Testis (tissue), 3 donors: Measurements from ENCODE around the gene FAM3C. TPM values are rescaled to one million over a fixed set of nuclear protein-coding genes. Genes with fewer than 3 reads are reported as not detected.

Source experiments
- DNase-seq: peaks from one replicate; pipeline ENCODE4 v3.0.0-alpha.2; 2019
- H3K27ac ChIP-seq, 2 donors: fragments of 200-600 bp; sonication (generic); one replicate each; pipeline ENCODE4 v1.5.1; 2019
- H3K27me3 ChIP-seq: fragments of 200-600 bp; sonication (generic); one replicate; pipeline ENCODE4 v1.5.1; 2019
- H3K36me3 ChIP-seq: fragments of 200-600 bp; sonication (generic); one replicate; pipeline ENCODE4 v1.5.1; 2017; ENCODE audit warnings: low read depth; ENCODE audit errors: missing control alignments
- H3K4me1 ChIP-seq: fragments of 200-600 bp; sonication (generic); one replicate; pipeline ENCODE4 v1.5.1; 2019
- H3K4me3 ChIP-seq, 2 donors: fragments of 200-600 bp; sonication (generic); one replicate each; pipeline ENCODE4 v1.5.1; 2017 to 2019
- H3K9me3 ChIP-seq: fragments of 200-600 bp; sonication (generic); one replicate; pipeline ENCODE4 v1.5.1; 2017
- POLR2A ChIP-seq: fragments of 450-650 bp; IDR thresholded peaks from one replicate; pipeline ENCODE4 v1.6.1; 2017; ENCODE audit warnings: antibody characterized with exemption, mild to moderate bottlenecking, moderate library complexity
- WGBS, 2 donors: methylation state at CpG; one replicate each; pipeline ENCODE4 v1.1.5; 2018; 5-methylcytosine and 5-hydroxymethylcytosine counted together
- intact Hi-C: fragments of 100-400 bp; cut with DNase I; formaldehyde crosslinking; loops from one replicate; pipeline ENCODE4 v1.15.1; 2023; ENCODE audit warnings: low total_unique reads
- polyA plus RNA-seq: library from polyadenylated mRNA; stranded (reverse); fragments of 350-450 nt; fragmentation: Illumina TruSeq; extraction: RNeasy Lipid Tissue Mini Kit (QIAGEN cat#74804); gene quantifications from one replicate; pipeline ENCODE4 v1.2.3, GENCODE V29; 2014; ENCODE audit warnings: low read depth, low replicate concordance; ENCODE audit not compliant: insufficient read depth
- total RNA-seq, 2 donors: library from RNA; depleted of rRNA; stranded (reverse); fragments of >200 nt; gene quantifications; one replicate each; pipeline ENCODE4 v1.2.3, GENCODE V29; 2016
- TF ChIP-seq, protein P1 (sequence below), 3 experiments: fragments of 450-650 bp in 2 of 3; fragments of 200-600 bp in 1 of 3; sonication (generic) in 1 of 3; IDR thresholded peaks; one replicate each; pipeline ENCODE4 v1.5.1; 2016 to 2019; ENCODE audit warnings: antibody characterized with exemption in 3 of 3, mild to moderate bottlenecking in 2 of 3, moderate library complexity in 1 of 3

Gene FAM3C
- total and polyA plus RNA-seq, 3 donors from 2014 or later: 31.8 to 50.7 (median 35.9) TPM

GRCh38 chr7:121414436-121414835 is 18.3 kb upstream of the FAM3C start:
- H3K36me3 ChIP-seq: no peaks in the 10 kb centered on the region
- H3K9me3 ChIP-seq: no peaks in the 10 kb centered on the region
- 88 to 100% methylated on average over 1 of the region's 1 CpG for WGBS, 2 donors
- intact Hi-C loops: no loop called here
- no peaks in the 10 kb centered on the region for H3K27me3 ChIP-seq
- TF ChIP-seq POLR2A: no peak
- TF ChIP-seq, protein P1, sequence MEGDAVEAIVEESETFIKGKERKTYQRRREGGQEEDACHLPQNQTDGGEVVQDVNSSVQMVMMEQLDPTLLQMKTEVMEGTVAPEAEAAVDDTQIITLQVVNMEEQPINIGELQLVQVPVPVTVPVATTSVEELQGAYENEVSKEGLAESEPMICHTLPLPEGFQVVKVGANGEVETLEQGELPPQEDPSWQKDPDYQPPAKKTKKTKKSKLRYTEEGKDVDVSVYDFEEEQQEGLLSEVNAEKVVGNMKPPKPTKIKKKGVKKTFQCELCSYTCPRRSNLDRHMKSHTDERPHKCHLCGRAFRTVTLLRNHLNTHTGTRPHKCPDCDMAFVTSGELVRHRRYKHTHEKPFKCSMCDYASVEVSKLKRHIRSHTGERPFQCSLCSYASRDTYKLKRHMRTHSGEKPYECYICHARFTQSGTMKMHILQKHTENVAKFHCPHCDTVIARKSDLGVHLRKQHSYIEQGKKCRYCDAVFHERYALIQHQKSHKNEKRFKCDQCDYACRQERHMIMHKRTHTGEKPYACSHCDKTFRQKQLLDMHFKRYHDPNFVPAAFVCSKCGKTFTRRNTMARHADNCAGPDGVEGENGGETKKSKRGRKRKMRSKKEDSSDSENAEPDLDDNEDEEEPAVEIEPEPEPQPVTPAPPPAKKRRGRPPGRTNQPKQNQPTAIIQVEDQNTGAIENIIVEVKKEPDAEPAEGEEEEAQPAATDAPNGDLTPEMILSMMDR (IDR thresholded peaks at IDR 0.05): no peak
- DNase-seq: no peak
- H3K27ac ChIP-seq: no peak overlapping the region
- H3K4me3 ChIP-seq: no peak overlapping the region
- H3K4me1 ChIP-seq: no peaks in the 10 kb centered on the region

DNA sequence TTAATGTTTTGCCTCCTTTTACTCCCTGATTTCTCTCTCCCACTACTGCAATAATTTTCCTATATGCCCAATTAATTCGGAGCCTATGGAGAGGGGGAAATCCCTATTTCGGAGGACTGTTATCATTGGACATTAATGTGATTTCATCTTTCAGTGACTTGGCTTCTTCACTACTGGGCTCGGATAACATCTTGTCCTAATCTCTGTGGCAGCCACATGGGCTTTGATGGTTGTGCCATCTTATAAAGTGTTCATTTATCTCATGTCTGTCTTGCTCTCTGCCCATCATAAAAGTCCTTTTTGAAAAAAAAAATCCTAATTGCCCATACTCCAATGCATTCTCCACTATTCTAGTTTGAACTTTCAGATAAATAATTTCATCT is 15.5 kb upstream of the FAM3C start:
- WGBS, 2 donors: 86 to 92% methylated on average over 3 of the region's 3 CpGs
- no peak overlapping the region for H3K4me3 ChIP-seq
- H3K36me3 ChIP-seq: no peaks in the 10 kb centered on the region
- no peak for TF ChIP-seq POLR2A
- TF ChIP-seq, protein P1 (IDR thresholded peaks at IDR 0.05): no peak
- no peak overlapping the region for H3K27ac ChIP-seq
- no peaks in the 10 kb centered on the region for H3K9me3 ChIP-seq
- H3K4me1 ChIP-seq: no peaks in the 10 kb centered on the region
- DNase-seq: no peak
- no peaks in the 10 kb centered on the region for H3K27me3 ChIP-seq
- intact Hi-C loops: no loop called here

DNA sequence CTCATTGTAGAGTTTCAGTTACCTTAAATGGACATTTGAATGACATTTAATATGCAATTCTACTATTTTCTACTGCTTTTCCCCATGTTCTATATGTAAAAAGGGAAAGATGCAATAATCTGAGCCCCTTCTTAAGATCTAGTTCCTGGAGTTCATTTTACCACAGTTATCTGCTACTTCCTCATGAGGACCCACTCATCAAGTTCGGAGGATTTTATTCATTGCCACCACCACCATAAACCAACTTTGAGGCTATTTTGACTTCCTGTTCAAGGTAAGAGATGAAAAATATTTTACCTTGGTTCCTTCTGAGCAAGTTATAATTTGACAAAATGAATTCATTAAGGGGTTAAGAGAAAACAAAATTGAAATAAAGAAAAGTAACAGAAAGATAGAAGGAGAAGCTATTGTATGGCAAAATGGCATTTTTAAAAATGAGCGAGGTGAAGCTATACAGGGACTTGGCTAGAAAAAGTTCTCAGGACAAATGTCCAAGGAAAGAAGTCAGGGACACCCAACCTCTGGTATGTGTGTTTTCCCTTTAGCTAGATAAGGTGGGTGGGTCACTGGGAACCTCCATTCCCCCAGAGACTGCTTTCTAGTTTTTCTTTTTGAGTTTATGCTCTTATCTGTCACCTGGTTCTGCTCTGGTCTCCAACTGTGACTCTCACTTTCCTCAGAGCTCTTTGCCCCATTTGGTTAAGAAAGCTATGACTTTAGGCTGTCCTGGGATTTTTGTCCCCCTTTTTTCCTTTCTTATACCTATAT is 14.9 kb upstream of the FAM3C start:
- TF ChIP-seq POLR2A: no peak
- TF ChIP-seq, protein P1 (IDR thresholded peaks at IDR 0.05): no peak
- no peaks in the 10 kb centered on the region for H3K36me3 ChIP-seq

GRCh38 chr7:121406944-121407343 is 10.8 kb upstream of the FAM3C start:
- Histone ChIP-seq H3K9me3 (no peaks in the 10 kb centered on the region), H3K27me3 (no peaks in the 10 kb centered on the region), H3K4me3 (no peak overlapping the region), H3K36me3 (no peaks in the 10 kb centered on the region), H3K27ac (no peak overlapping the region), H3K4me1 (no peaks in the 10 kb centered on the region)
- no peak for TF ChIP-seq POLR2A
- no peak for DNase-seq
- intact Hi-C loops: no loop called here
- WGBS, 2 donors: 93 to 97% methylated on average over 2 of the region's 2 CpGs

More for the DNA sequence above, 14.9 kb upstream of the FAM3C start:
- intact Hi-C loops: no loop called here
- Histone ChIP-seq H3K27ac (no peak overlapping the region), H3K4me3 (no peak overlapping the region), H3K9me3 (no peaks in the 10 kb centered on the region), H3K4me1 (no peaks in the 10 kb centered on the region), H3K27me3 (no peaks in the 10 kb centered on the region)
- 83 to 84% methylated on average over 2 of the region's 2 CpGs for WGBS, 2 donors
- no peak for DNase-seq

DNA sequence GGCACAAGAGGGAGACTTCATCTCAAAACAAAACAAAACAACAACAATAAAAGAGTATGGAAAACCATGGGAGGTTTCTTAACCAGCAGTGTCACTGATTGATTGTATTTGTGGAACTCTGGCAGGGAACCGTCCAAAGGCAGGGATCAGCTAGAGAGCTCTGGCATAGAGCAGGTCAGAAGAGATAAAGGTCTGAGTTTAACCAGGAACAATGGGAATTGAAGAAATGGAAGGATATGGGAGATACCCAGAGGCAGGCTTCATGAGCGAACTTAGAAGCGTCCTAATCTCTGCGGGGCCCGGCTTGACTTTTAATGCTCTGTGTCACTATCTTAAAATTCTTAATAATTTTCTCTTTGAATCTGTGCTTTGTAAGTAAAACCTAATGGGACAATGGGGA is 10.4 kb upstream of the FAM3C start:
- H3K36me3 ChIP-seq: no peaks in the 10 kb centered on the region
- intact Hi-C loops: no loop called here
- no peak overlapping the region for H3K27ac ChIP-seq
- TF ChIP-seq, protein P1 (IDR thresholded peaks at IDR 0.05): no peak
- TF ChIP-seq POLR2A: no peak
- WGBS, 2 donors: 88 to 96% methylated on average over 5 of the region's 5 CpGs
- DNase-seq: no peak
- no peaks in the 10 kb centered on the region for H3K9me3 ChIP-seq
- no peaks in the 10 kb centered on the region for H3K27me3 ChIP-seq
- no peaks in the 10 kb centered on the region for H3K4me1 ChIP-seq
- H3K4me3 ChIP-seq: no peak overlapping the region
